Fibroblast of lung (primary cell): ENCODE data around the gene WDR37.

Source experiments
- EZH2 ChIP-seq: IDR thresholded peaks from 2 replicates; pipeline ENCODE4 v1.5.1; 2012; ENCODE audit warnings: low read length, control low read depth, mild to moderate bottlenecking; ENCODE audit errors: missing control alignments
- TF ChIP-seq, protein P1 (sequence below), 2 donors: IDR thresholded peaks in 1 of 2; conservative IDR thresholded peaks in 1 of 2; 1 replicate in 1 of 2; 2 replicates in 1 of 2; pipeline ENCODE4 v1.5.1; 2011 to 2012; ENCODE audit warnings: low read length in 2 of 2, control low read depth in 1 of 2, inconsistent platforms in 1 of 2, low read depth in 1 of 2, mild to moderate bottlenecking in 1 of 2

DNA sequence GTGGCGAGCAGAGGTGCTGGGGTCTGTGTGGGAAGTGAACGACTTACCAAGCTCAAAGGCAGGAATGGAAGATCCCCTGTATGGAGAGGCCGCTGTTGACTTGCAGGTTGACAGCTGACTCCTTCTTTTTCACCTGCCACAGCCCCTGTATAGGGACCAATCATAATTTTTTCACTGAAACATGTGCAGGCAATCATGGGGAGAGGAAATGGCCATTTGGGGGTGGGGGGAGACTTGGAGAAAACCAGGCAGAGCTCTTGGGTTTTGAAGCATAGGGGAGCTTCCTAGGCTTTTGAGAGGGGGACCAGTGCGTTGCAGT, 101.4 kb downstream of the WDR37 start:
- TF ChIP-seq, protein P1, sequence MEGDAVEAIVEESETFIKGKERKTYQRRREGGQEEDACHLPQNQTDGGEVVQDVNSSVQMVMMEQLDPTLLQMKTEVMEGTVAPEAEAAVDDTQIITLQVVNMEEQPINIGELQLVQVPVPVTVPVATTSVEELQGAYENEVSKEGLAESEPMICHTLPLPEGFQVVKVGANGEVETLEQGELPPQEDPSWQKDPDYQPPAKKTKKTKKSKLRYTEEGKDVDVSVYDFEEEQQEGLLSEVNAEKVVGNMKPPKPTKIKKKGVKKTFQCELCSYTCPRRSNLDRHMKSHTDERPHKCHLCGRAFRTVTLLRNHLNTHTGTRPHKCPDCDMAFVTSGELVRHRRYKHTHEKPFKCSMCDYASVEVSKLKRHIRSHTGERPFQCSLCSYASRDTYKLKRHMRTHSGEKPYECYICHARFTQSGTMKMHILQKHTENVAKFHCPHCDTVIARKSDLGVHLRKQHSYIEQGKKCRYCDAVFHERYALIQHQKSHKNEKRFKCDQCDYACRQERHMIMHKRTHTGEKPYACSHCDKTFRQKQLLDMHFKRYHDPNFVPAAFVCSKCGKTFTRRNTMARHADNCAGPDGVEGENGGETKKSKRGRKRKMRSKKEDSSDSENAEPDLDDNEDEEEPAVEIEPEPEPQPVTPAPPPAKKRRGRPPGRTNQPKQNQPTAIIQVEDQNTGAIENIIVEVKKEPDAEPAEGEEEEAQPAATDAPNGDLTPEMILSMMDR (conservative IDR thresholded peaks at IDR 0.05 in 1 of 2, IDR thresholded peaks at IDR 0.05 in 1 of 2; ENCODE audit: low read depth in 1 of 2, low read length in 2 of 2): no peak
- TF ChIP-seq EZH2: no peak
